DMS53 treated with DMSO at 0.1 percent for 48 hours (cell line): ENCODE measurements around the gene EDEM1.

ENCODE experiments used
- DNase-seq: peaks from one replicate; lab custom pipeline; 2025; ENCODE audit not compliant: unreplicated experiment; lab: John Stamatoyannopoulos, UW

EDEM1 gene

DNA sequence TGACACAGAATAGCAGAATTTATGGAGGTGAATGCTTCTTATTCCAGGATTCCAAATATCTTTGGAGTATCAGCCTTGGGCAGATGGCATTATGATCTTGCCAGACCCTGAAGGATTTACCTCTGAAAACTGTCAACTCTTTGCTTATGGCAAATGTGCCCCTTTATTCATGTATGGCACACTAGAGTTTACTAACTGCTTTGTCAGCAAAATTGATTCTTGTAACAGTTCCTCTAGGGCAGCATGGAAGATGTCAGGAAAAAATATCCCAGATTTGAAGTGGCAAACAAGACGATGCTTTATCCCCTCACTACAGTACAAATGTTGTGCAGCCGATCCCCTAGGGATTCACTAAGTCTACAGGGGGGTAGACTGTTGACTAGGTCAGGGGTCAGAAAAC is 79.7 kb downstream of the EDEM1 start:
- no peak for DNase-seq

DNA sequence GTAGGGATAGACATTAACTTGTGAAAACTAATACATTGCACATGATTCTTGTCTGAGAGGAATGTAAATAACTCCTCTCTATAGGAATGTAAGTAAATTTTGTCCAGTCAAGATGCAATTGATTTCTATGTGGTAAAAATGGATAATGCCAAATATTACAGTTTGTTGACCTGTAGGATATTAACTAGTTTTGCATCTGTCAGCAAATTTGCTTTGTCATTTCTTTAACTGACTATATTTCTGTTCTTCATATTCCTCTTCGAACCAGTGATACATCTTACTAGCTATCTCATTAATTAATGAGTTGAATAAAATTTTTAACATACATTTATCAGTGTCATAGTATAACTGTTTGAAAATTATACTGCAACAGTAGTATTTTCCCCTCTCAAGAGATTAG is 80.4 kb downstream of the EDEM1 start:
- no peak for DNase-seq
